Activated T-cell treated with anti-CD3 and anti-CD28 coated beads for 24 hours (primary cell): ENCODE results near the gene TRH.

Experiments used
- DNase-seq: peaks from one replicate; pipeline ENCODE4 v3.0.0-alpha.2; 2020; ENCODE audit warnings: low read depth

The TRH gene

GRCh38 chr3:129974564-129974832 lies at the start of gene TRH:
TSS of gene TRH (plus strand) at chr3:129974720. CDS start at chr3:129975817, 1,097 bp downstream.
- DNase-seq: no peak

- no peak for DNase-seq
Observed at GRCh38 chr3:129927072-129927471, 47.4 kb upstream of the TRH start.

GRCh38 chr3:129929383-129929782 lies 45.1 kb upstream of the TRH start:
- no peak for DNase-seq

GRCh38 chr3:129933471-129933870 lies 41.0 kb upstream of the TRH start:
- DNase-seq: no peak

GRCh38 chr3:129934234-129935123 lies 40.0 kb upstream of the TRH start:
- DNase-seq: no peak

- DNase-seq: peak; percentile 2
Observed at GRCh38 chr3:129936757-129937156, 37.8 kb upstream of the TRH start.

- no peak for DNase-seq
Observed at GRCh38 chr3:129937717-129938116, 36.8 kb upstream of the TRH start.

GRCh38 chr3:129938140-129938930 lies 36.2 kb upstream of the TRH start:
- no peak for DNase-seq

- no peak for DNase-seq
Observed at GRCh38 chr3:129940086-129940485, 34.4 kb upstream of the TRH start.

- peak; percentile 15 for DNase-seq
Observed at GRCh38 chr3:129942296-129942695, 32.2 kb upstream of the TRH start.

- no peak for DNase-seq
Observed at GRCh38 chr3:129943020-129943419, 31.5 kb upstream of the TRH start.

GRCh38 chr3:129944709-129945108 lies 29.8 kb upstream of the TRH start:
- no peak for DNase-seq

GRCh38 chr3:129947538-129948240 lies 26.8 kb upstream of the TRH start:
- no peak for DNase-seq

GRCh38 chr3:129950318-129951046 lies 24.0 kb upstream of the TRH start:
- DNase-seq: no peak

- no peak for DNase-seq
Observed at GRCh38 chr3:129952556-129953355, 21.8 kb upstream of the TRH start.

- no peak for DNase-seq
Observed at GRCh38 chr3:129953621-129954020, 20.9 kb upstream of the TRH start.

GRCh38 chr3:129954514-129954913 lies 20.0 kb upstream of the TRH start:
- no peak for DNase-seq

GRCh38 chr3:129956936-129957335 lies 17.6 kb upstream of the TRH start:
- no peak for DNase-seq

GRCh38 chr3:129958755-129959154 lies 15.8 kb upstream of the TRH start:
- no peak for DNase-seq

- no peak for DNase-seq
Observed at GRCh38 chr3:129961141-129961541, 13.4 kb upstream of the TRH start.

GRCh38 chr3:129962600-129962999 lies 11.9 kb upstream of the TRH start:
- DNase-seq: no peak
